HG03175 (cell line): ENCODE data around the gene AK8.

ENCODE experiments used
- ATAC-seq: cut with Tn5 transposase; IDR thresholded peaks from one replicate; pipeline ENCODE4 v1.9.1; 2021; ENCODE audit warnings: mild to moderate bottlenecking, moderate library complexity; ENCODE audit not compliant: unreplicated experiment

The AK8 gene

DNA sequence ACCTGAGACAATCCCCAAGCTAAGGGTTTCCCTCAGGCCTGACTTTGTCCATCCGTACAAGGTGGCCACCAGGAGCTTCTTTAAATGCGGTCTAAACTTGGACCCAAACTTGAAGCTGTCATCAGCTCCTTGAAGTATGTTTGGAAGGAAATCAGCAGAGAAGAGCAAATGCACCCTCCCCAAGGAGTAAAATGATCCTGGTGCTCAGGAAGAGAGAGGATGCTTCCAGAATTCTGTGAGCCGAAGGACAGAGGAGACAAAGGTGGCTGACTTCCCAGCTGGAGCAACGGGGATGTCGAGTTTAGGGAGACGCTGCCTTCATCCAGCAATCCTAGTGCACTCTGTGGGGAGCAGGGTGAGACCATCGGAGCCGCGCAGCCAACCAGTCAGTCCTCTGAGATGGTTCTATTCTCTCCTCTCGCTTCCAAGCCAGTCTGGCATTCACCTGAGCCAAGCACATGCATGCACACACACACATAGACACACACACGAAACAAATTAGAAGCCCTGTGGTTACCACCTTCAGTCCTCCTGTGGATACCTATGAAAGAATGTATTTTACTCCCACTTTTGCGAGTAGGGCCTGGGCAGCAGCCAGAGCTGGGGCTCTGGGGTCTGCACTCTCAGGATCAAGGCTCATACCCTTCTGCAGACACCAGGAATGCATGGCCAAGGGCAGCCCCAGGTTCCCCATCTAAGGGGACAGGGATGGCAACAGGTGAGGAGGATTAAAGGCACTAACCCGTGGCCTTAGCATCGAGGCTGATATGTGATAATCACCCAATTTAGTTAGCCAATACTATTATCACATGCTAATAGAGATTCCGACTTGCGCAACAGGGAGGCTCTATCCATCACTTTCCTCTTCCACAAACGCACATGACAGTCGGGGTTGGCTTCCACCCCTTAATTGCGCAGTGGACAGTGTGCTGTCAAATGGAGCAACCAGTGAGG lies 132.1 kb downstream of the AK8 start:
- no peak for ATAC-seq

- ATAC-seq: no peak
These were observed 133.0 kb downstream of the AK8 start for GRCh38 chr9:132744881-132745755.

DNA sequence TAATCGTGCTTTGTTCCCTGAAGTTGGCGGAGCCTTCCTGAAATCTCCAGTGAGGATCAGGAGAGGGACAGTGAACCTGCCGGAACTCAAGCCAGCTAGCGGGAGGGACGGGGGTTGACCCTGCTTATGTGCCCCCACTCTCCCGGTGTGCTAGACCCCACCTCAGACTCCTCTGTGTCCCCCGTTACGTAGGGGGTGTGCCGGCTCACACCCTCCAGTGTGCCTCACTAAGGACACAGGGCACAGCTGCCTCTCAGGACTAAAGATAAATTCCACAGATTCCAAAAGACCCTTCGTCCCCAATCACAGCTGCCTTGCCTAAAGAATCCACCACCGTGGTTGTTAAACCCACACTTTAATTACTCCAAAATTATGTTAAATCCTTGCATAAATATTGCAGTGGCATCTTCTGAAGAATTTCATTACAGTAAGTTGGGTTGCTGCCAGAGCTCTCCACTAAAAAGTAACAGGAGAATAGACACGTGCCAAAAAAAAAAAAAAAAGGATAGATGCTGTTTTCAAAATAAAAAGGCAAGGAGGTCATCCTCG lies 134.1 kb downstream of the AK8 start:
- ATAC-seq: no peak

GRCh38 chr9:132742821-132743311 lies 135.2 kb downstream of the AK8 start:
- ATAC-seq: no peak

- ATAC-seq: no peak
These were observed 137.4 kb downstream of the AK8 start for GRCh38 chr9:132740526-132741309.

GRCh38 chr9:132739710-132740310 lies 138.3 kb downstream of the AK8 start:
- no peak for ATAC-seq

DNA sequence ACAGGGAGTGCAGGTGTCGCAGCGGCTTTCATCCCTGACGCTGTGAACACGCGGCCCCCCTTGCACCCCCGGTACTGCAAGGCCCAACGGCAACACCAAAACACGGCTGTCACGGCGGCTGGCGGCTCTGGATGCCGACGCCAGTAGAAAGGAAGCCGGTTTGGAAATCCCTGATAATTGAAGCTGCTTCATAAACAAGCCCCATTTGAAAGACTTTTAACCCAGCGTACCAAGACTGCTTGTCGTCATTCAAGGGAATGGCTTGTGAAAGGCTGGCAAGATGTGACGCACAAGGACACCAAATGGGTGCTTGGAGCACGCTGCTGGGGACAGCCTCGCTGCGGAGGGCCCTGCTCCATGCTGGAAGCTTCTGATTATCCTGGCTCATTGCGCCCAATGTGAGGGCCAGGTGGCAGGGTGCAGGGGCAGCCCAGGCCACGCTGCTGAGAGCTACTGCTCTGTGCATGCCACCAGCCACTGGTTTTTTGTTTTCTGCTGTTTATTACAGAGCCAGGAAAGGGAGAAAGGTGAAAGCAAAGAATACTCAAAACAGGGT lies 144.7 kb downstream of the AK8 start:
- no peak for ATAC-seq

DNA sequence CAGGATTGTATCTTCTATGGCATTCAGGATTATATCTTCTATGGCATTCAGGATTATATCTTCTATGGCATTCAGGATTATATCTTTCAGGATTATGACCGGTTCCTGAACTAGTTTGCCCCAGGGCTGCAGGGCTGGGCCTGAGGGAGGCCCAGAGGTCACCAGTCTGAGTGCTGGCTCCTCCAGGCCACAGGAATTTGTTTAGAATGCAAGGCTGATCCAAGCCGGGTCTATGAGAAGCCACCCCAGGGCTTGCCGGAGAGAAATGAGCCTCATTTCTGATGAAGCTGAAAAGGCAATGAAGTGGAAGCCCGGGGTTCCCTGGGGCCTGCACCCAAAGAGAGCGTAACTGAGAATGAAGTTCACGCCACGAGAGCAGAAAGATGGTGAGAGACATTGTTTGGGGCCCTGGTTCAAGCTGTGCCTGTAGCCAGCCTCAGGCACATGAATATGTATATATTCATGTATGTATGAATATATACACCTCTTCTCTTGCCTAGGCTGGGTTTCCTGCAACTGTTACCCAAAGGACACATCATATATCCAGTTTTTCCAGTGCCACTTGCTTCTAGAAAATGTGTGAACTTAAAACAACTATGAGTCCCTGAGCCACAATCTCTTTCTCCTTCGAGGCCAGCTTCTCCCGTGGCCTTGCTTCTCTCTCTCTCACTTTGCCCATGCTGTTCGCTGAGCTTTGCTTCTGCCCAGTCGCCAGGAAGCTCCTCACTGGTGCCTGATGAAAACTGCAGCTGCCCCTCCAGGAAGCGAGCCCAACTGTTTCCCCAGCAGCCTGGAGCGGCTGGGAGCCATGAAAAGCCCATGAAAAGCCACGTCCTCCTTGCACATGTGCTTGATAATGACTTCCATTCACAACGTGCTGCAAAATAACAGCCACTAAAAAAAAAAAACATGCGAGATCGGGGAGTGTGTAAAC lies 145.5 kb downstream of the AK8 start:
- no peak for ATAC-seq

- ATAC-seq: no peak
These were observed 146.9 kb downstream of the AK8 start for GRCh38 chr9:132731230-132731629.

- ATAC-seq: no peak
These were observed 147.7 kb downstream of the AK8 start for GRCh38 chr9:132730054-132731033.

DNA sequence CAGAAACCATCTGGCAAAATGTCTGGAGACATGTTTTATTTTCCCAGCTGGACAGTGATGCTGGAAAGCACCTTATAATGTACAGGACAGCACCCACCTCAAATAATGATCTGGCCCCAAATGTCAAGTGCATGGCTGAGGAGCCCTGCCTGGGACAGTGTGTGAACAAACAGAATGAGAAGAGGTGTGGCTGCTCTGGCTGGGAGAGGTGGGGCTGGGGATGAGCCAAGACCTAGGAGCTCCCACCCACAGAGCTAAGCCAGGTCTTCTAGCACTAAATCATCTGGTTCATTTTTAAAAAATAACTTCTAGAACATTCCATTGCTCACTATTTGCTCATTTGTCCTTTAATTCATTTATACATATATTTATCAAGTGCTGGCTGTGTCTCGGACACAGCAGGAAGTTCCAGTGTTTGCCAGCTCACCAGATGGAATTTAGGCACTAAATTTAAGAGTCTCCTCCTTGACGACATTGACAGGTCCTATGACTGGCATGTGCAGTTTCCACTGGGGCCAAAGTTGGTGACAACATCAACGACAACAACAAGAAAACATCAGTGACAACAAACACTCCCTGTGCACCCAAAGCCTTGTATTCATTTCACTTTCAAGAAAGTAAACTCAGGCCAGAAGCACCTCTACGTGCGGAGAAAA lies 148.7 kb downstream of the AK8 start:
- no peak for ATAC-seq

DNA sequence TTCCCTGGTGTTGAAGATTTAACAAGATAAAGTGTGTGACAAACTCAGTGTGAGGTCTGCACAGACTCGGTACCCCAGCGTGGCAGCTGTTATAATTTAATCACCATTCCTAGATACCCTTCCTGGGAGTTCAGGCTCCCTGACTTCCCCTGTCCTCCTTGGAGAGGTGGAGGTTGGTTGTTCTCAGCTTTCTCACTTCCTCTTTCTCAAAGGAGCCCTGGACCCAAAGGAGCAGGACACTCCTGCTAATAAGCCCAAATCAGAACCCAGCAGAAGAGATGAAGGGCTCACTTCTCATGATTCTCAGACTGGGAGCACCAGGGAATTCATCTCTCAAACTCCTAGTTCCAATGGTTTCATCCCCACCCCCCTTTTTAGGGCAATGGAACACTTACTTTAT lies 149.6 kb downstream of the AK8 start:
- no peak for ATAC-seq

DNA sequence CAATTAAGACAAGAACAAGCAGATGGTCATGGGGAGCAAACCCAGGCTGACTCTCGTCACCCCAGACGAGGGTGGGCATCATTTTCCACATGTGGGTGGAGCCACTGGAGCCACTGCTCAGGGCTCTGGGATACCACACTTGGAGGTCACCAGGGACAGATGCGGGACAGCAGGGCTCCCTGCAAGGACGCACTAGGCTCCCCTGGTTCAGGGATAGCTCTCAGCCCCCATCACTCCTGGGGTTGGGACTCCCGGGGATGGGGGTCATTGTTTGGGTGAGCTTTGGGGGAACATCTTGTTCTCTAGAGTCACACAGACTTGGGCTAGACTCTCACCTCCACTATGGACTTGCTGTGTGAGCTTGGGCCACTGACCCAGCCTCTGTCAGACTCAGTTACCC lies 150.0 kb downstream of the AK8 start:
- no peak for ATAC-seq

DNA sequence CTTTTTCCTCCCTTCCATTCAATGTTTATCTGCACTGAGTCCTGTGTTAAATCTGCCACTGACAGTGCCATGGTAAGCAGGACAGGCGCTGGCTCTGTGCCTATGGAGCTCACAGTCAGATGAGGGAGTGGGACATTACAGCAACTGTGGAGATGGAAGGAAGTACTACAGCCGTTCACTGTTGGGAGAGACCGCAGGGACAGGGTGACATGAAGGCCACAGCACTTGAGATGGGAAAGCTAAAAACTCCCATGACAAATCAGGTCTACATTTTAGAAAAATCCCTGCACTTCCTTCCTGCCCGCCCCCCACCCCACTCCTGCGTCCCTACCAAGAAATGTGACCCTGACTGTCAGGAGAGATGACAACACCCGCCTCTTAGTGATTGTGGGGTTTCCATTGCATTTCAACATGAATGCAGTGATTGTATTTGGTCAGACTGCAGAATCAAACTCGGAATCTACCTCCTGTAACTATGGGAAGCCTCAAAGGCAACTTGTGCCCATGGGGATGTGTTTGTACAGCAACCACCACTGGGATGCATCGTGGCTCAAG lies 151.4 kb downstream of the AK8 start:
- no peak for ATAC-seq

GRCh38 chr9:132725306-132725705 lies 152.8 kb downstream of the AK8 start:
- no peak for ATAC-seq

DNA sequence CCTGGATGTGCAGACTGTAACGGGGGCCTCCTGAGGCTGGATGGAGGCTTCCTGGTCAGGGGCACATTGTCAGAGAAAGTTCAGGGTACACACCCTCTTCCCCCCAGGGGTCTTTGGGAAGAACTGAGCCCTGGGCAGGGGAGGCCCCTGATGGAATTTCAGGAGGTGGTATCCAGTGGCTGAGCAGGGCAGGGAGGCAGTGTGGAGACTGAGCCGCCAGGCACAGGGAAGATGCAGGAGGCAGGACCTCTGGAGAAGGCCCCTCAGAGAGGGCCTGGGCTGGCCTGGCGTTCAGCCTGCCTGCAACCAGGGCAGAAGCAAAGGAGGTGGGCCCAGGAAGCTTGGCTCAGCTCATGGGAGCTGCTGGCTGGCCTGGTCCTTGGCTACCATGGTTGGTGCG lies 154.3 kb downstream of the AK8 start:
- ATAC-seq: no peak

DNA sequence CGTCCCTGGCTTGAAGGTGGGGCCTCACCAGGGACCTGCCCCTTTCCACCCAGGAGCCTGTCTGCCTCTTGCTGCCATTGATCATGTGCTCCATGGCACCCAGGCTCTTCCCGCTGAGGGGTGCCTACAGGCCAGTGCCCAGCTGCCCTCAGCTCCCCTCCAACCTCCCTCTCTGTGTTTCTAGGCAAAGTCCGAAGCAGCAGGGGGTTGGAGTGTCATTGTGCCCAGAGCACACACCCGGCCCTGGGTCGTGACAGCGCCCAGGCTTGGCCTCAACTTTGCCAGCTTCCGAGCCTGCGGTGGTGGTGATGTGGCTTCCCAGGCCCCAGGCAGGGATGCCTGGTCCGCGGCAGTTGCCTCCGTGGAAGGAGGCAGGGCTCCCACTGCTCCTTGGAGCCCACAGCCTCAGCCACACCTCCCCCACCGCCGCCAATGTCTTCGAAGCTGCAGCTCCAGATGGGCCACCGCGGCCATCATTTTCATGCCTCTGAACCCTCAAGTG lies 155.5 kb downstream of the AK8 start:
- no peak for ATAC-seq
